CD14-positive monocyte (primary cell): ENCODE results near the gene ITPRIPL2. TPM values are rescaled to one million over a fixed set of nuclear protein-coding genes. Genes with fewer than 3 reads are reported as not detected.

Source experiments
- DNase-seq, 3 donors: peaks; one replicate each; pipeline ENCODE4 v3.0.0-alpha.2; 2011 to 2022
- H2AFZ ChIP-seq: 2 replicates; pipeline ENCODE4 v1.6.0; 2012; ENCODE audit warnings: mild to moderate bottlenecking, low read depth, low read length, inconsistent platforms; ENCODE audit not compliant: insufficient read depth, poor library complexity, severe bottlenecking
- H3K27ac ChIP-seq, 2 donors: 1 replicate in 1 of 2; 2 replicates in 1 of 2; pipeline ENCODE4 v1.5.1; 2012 to 2013; ENCODE audit warnings: low read length in 2 of 2, control low read depth in 1 of 2, inconsistent platforms in 1 of 2, low read depth in 1 of 2, mild to moderate bottlenecking in 1 of 2
- H3K27me3 ChIP-seq, 2 donors: one replicate each; pipeline versions ENCODE4 v1.6.0 to v1.6.1; 2011 to 2013; ENCODE audit warnings: low read length in 2 of 2; ENCODE audit not compliant: control insufficient read depth in 2 of 2, insufficient read depth in 2 of 2
- H3K36me3 ChIP-seq, 2 donors: replicated peaks in 1 of 2; 1 replicate in 1 of 2; 2 replicates in 1 of 2; pipeline versions ENCODE4 v1.5.1 to v1.6.1; 2012 to 2013; ENCODE audit warnings: low read length in 2 of 2, control low read depth in 1 of 2, inconsistent platforms in 1 of 2, mild to moderate bottlenecking in 1 of 2; ENCODE audit not compliant: insufficient read depth in 2 of 2, control insufficient read depth in 1 of 2
- H3K4me1 ChIP-seq, 2 donors: 1 replicate in 1 of 2; 2 replicates in 1 of 2; pipeline versions ENCODE4 v1.5.1 to v1.6.1; 2012 to 2013; ENCODE audit warnings: low read length in 2 of 2, control low read depth in 1 of 2, inconsistent platforms in 1 of 2, mild to moderate bottlenecking in 1 of 2, moderate library complexity in 1 of 2; ENCODE audit not compliant: insufficient read depth in 2 of 2, control insufficient read depth in 1 of 2
- H3K4me2 ChIP-seq: replicated peaks from 2 replicates; pipeline ENCODE3; 2012; ENCODE audit warnings: low read length, moderate library complexity, mild to moderate bottlenecking; ENCODE audit not compliant: poor library complexity, severe bottlenecking; ENCODE audit errors: extremely low read depth
- H3K4me3 ChIP-seq, 3 experiments: fragments of 200-600 bp in 1 of 3; sonication (generic) in 1 of 3; replicated peaks in 1 of 3; 1 replicate in 2 of 3; 2 replicates in 1 of 3; pipeline ENCODE4 v1.5.1; 2011 to 2013; ENCODE audit warnings: low read length in 3 of 3, mild to moderate bottlenecking in 3 of 3, control low read depth in 2 of 3, low read depth in 2 of 3, inconsistent platforms in 1 of 3, moderate library complexity in 1 of 3
- H3K79me2 ChIP-seq: 2 replicates; pipeline ENCODE4 v1.6.0; 2012; ENCODE audit warnings: mild to moderate bottlenecking, control low read depth, inconsistent platforms, low read length, moderate library complexity; ENCODE audit not compliant: insufficient read depth
- H3K9ac ChIP-seq: 2 replicates; pipeline ENCODE4 v1.6.0; 2017; ENCODE audit warnings: low read length, mild to moderate bottlenecking; ENCODE audit not compliant: insufficient read depth, poor library complexity, severe bottlenecking
- H3K9me3 ChIP-seq, 2 donors: replicated peaks in 1 of 2; 1 replicate in 1 of 2; 2 replicates in 1 of 2; pipeline versions ENCODE4 v1.5.1 to v1.6.1; 2012 to 2013; ENCODE audit warnings: low read length in 2 of 2, control low read depth in 1 of 2; ENCODE audit not compliant: control insufficient read depth in 1 of 2, insufficient read depth in 1 of 2
- H4K20me1 ChIP-seq: 2 replicates; pipeline ENCODE4 v1.6.0; 2012; ENCODE audit warnings: mild to moderate bottlenecking, low read length, control low read depth, moderate library complexity; ENCODE audit not compliant: insufficient read depth
- H3K27ac Mint-ChIP-seq, 7 donors: one replicate each; pipeline ENCODE4 v1.8.0; 2020; ENCODE audit warnings: mild to moderate bottlenecking in 7 of 7, mixed read lengths in 7 of 7, moderate library complexity in 6 of 7, inconsistent platforms in 2 of 7
- H3K27me3 Mint-ChIP-seq, 3 donors: one replicate each; pipeline ENCODE4 v1.8.0; 2021 to 2022; ENCODE audit warnings: low read depth in 3 of 3, mild to moderate bottlenecking in 3 of 3, mixed read lengths in 3 of 3, moderate library complexity in 3 of 3, inconsistent platforms in 1 of 3
- H3K36me3 Mint-ChIP-seq, 2 donors: one replicate each; pipeline ENCODE4 v1.8.0; 2020; ENCODE audit warnings: mixed read lengths in 2 of 2, inconsistent platforms in 1 of 2, mild to moderate bottlenecking in 1 of 2
- H3K4me1 Mint-ChIP-seq: one replicate; pipeline ENCODE4 v1.8.0; 2020; ENCODE audit warnings: mild to moderate bottlenecking, mixed read lengths
- H3K4me3 Mint-ChIP-seq, 2 donors: one replicate each; pipeline ENCODE4 v1.8.0; 2020; ENCODE audit warnings: mild to moderate bottlenecking in 2 of 2, mixed read lengths in 2 of 2, moderate library complexity in 1 of 2
- H3K9me3 Mint-ChIP-seq, 7 donors: one replicate each; pipeline ENCODE4 v1.8.0; 2020 to 2022; ENCODE audit warnings: mixed read lengths in 7 of 7, mild to moderate bottlenecking in 6 of 7, moderate library complexity in 6 of 7, inconsistent platforms in 2 of 7
- CTCF ChIP-seq: fragments of 200-600 bp; IDR thresholded peaks from one replicate; pipeline ENCODE4 v1.8.0; 2022; ENCODE audit warnings: antibody characterized with exemption, mild to moderate bottlenecking
- WGBS: methylation state at CpG from one replicate; pipeline ENCODE4 v1.1.5; 2013; ENCODE audit warnings: missing lambda C conversion rate; ENCODE audit not compliant: insufficient coverage; 5-methylcytosine and 5-hydroxymethylcytosine counted together
- intact Hi-C, 2 donors: fragments of 100-400 bp; cut with micrococcal nuclease; formaldehyde crosslinking; loops; one replicate each; pipeline versions ENCODE4 v1.15.0 to v1.15.1; 2023
- polyA plus RNA-seq, 3 donors: library from polyadenylated mRNA; depleted of rRNA in 1 of 3; unstranded in 2 of 3; stranded (reverse) in 1 of 3; fragments of 300-500 nt in 2 of 3; fragments of >200 nt in 1 of 3; fragmentation: Illumina TruSeq in 2 of 3; gene quantifications; 1 replicate in 2 of 3; 2 replicates in 1 of 3; pipeline ENCODE4 v1.2.3, GENCODE V29; 2012 to 2021

ITPRIPL2 gene
- polyA plus RNA-seq, 3 donors = 7.9 to 9.0 (median 8.2) TPM

DNA sequence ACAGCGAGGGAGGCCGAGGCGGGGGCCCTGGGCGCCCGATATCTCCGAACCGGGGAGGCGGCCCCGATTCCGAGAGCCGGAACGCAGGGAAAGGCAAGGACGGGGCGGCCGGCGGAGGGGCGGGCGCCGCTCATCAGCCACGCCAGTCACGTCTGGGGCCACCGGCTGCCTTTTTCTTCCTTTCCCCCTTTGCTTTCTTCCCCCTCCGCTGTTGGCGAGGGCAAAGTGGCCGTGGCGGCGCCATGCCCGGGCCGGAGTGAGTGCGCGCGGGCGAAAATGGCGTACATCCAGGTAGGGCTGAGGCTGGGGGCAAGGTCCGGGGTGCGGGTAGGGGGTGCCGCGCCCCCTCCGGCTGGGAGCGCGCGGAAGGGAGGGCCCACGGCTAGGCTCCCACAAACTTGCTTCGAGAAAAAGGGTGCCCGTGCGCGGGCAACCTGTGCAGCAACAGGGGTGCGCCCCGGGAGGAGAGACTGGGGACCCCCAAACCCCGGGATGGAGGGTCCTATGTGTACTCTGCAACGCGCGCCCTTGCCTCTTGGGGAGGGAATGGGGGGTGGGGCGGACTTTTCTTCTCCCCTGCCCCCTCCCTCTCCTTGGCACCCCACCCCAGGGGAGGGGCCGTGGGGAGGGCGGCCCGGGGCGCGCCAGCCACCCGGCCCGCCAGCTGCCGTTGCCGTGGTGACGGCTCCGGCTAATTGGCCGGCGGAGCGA lies 54.8 kb downstream of the ITPRIPL2 start:
- under 1% methylated on average over 41 of the region's 68 CpGs for WGBS
- peak overlapping the region; percentile 30 to 76 (median 40) for H3K4me3 ChIP-seq
- Mint-ChIP-seq H3K36me3 (peaks cover 0 to 2% of the 10 kb centered on the region in 2 donors), H3K27me3 (peaks cover 32 to 55% (median 50%) of the 10 kb centered on the region in 3 donors), H3K27ac (no peak overlapping the region), H3K9me3 (peaks cover 0 to 5% (median 0%) of the 10 kb centered on the region in 7 donors), H3K4me3 (peak overlapping the region; percentile 67 to 81), H3K4me1 (peaks cover 22% of the 10 kb centered on the region)
- DNase-seq = peak in 1 of 3 donors; percentile 13
- no peak for TF ChIP-seq CTCF
- peak overlapping the region; percentile 86 for H3K4me2 ChIP-seq
- no peaks in the 10 kb centered on the region for H3K79me2 ChIP-seq
- H3K4me1 ChIP-seq = peaks cover 20 to 30% of the 10 kb centered on the region in 2 donors
- peaks cover 18 to 38% of the 10 kb centered on the region in 2 donors for H3K27me3 ChIP-seq
- intact Hi-C loops = loop anchor here (1.0 to 5.0 kb wide), 4 partner anchors 81 to 334 kb away; no protein-coding TSS in a partner anchor
- H3K27ac ChIP-seq = no peak overlapping the region
- no peaks in the 10 kb centered on the region for H3K36me3 ChIP-seq
- H3K9ac ChIP-seq = peak overlapping the region; percentile 40
- peak overlapping the region; percentile 87 for H2AFZ ChIP-seq
- no peaks in the 10 kb centered on the region for H3K9me3 ChIP-seq
- H4K20me1 ChIP-seq = no peaks in the 10 kb centered on the region

DNA sequence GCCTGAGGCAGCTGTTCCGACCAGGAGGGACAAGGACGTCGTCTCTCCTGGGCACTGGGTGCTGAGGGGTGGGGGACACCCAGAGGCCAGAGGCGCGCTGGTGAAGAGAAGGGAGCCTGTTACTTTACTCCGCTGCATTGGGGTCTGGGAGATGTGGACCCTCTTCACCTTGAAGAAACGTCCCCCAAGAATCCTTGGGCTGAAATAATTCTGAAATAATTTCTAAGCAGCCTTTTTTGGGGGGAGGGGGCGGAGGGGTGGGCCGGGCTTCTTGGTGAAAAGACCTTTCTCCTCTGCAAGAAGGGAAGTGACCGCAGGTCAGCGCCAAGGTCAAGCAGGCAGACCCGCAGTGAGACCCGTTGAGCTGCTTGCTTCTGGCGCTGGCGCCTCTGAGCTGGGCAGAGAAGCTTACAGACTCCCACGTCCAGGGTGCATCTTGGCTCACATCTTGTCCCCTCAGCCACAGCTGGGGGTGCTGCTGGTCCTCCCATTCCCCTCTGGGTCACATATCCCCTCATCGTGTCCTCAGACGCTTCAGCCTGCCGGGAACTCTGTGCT lies 55.4 kb downstream of the ITPRIPL2 start:
- no peaks in the 10 kb centered on the region for H4K20me1 ChIP-seq
- H3K4me1 ChIP-seq = peaks cover 20 to 30% of the 10 kb centered on the region in 2 donors
- no peak overlapping the region for H3K9ac ChIP-seq
- H3K4me3 ChIP-seq = peak overlapping the region in 1 of 3 experiments; percentile 76
- intact Hi-C loops = loop anchor here (5.0 kb wide), 3 partner anchors 82 to 333 kb away; no protein-coding TSS in a partner anchor
- peaks cover 22% of the 10 kb centered on the region for H3K4me1 Mint-ChIP-seq
- peak overlapping the region; percentile 55 to 73 for H3K4me3 Mint-ChIP-seq
- peak overlapping the region; percentile 86 for H3K4me2 ChIP-seq
- no peak for TF ChIP-seq CTCF
- no peak for DNase-seq
- H3K9me3 Mint-ChIP-seq = peaks cover 0 to 5% (median 0%) of the 10 kb centered on the region in 7 donors
- peaks cover 38 to 57% (median 56%) of the 10 kb centered on the region in 3 donors for H3K27me3 Mint-ChIP-seq
- peaks cover 18 to 38% of the 10 kb centered on the region in 2 donors for H3K27me3 ChIP-seq
- H3K79me2 ChIP-seq = no peaks in the 10 kb centered on the region
- no peak overlapping the region for H3K27ac ChIP-seq
- peaks cover 0 to 2% of the 10 kb centered on the region in 2 donors for H3K36me3 Mint-ChIP-seq
- 12% methylated on average over 17 of the region's 19 CpGs for WGBS
- no peaks in the 10 kb centered on the region for H3K9me3 ChIP-seq
- H3K27ac Mint-ChIP-seq = no peak overlapping the region
- H3K36me3 ChIP-seq = no peaks in the 10 kb centered on the region
- H2AFZ ChIP-seq = peak overlapping the region; percentile 87
